DMS153 (cell line): ENCODE results near the gene EFNB1.

Source experiments
- DNase-seq: peaks from one replicate; lab custom pipeline; 2025; lab: John Stamatoyannopoulos, UW

The EFNB1 gene

DNA sequence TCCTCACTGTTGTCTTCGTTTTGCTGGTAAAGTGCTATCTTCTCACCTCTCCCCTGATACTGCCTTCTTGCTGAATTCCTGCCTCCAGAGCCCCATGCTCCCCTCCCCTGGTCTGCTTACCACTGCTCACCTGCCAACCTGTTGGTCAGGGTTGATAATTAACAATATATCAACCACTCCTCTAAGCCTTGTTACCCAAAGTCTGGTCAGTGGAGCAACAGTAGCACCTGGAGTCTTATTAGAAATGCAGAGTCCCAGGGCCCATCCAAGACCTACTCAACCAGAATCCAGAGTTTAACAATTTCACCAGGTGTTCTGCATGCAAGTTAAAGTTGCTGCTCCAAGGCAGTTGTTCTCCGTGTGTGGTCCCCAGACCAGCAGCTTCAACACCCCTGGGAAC, 55.0 kb downstream of the EFNB1 start:
- no peak for DNase-seq

DNA sequence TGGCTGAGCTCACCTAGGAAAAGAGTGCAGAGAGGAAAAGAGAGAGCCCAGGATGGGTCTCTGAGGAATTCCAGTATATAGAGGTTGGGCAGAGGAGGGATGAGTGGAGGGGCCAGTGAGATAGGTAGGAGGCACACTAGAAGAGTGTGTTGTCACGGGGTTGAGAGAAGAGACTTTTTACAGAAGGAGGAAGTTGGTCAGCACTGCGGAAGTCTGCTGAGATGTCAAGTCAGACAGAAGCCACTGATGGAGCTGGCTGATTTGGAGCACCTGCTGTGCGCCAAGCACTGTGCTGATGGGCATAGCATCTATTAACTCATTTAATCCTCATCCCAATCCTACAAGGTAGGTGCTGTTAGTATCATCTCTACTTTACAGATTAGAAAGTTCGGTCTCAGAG, 60.4 kb downstream of the EFNB1 start:
- no peak for DNase-seq
